RWPE1 (cell line): Measurements from ENCODE around the gene PLOD2.

Experiments
- CTCF ChIA-PET: fragments of 350-600 bp; sonication (Branson Sonifier 250); formaldehyde crosslinking; extraction: SDS; loops from one replicate; lab custom pipeline; 2021; lab: Yijun Ruan, JAX
- POLR2A ChIA-PET: fragments of 400-600 bp; formaldehyde crosslinking; extraction: SDS; loops from one replicate; lab custom pipeline; 2020; ENCODE audit warnings: antibody characterized with exemption; ENCODE audit not compliant: low non-redundant PET; lab: Yijun Ruan, JAX
- DNase-seq: peaks from one replicate; pipeline ENCODE4 v3.0.0; 2012; ENCODE audit warnings: low spot score
- H3K27ac ChIP-seq: fragments of 450-650 bp; 2 replicates; pipeline ENCODE4 v1.5.1; 2017
- CTCF ChIP-seq: fragments of 450-650 bp; conservative IDR thresholded peaks from 2 replicates; pipeline ENCODE4 v1.5.1; 2017; ENCODE audit warnings: low read depth, mild to moderate bottlenecking

The PLOD2 gene

GRCh38 chr3:146154316-146154715 lies 6.7 kb downstream of the PLOD2 start:
- TF ChIP-seq CTCF, result no peak
- POLR2A ChIA-PET, result no interaction called here
- H3K27ac ChIP-seq, result no peak overlapping the region
- CTCF ChIA-PET, result no interaction called here
- DNase-seq, result no peak

DNA sequence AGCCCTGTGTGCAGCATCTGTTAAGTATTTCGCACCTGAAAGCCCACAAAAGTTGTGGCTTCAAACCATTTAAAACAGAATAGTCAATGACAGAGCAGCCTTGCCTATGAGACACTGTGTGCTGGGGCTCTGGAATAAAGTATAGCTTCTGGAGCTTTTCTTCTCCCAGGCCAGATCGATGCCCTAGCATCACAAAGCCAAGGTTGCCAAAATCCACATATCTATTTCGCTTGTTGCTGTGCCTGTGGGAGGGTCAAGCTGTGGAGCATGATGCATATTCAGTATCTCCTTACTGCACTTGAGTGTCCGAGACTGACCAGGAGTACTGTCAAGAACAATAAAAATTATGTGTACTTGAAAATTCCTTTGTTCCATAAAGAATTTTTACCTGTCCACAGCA lies 7.6 kb downstream of the PLOD2 start:
- no peak for DNase-seq
- TF ChIP-seq CTCF, result no peak
- ChIA-PET POLR2A (no interaction called here), CTCF (interaction anchor here (0.6 to 0.7 kb wide), 2 partner anchors 88 to 215 kb away, joined by 3 read pairs; no protein-coding TSS in a partner anchor)
- no peak overlapping the region for H3K27ac ChIP-seq

- ChIA-PET CTCF (interaction anchor here (0.6 to 0.7 kb wide), 2 partner anchors 87 to 216 kb away, joined by 3 read pairs; no protein-coding TSS in a partner anchor), POLR2A (no interaction called here)
- DNase-seq, result no peak
- TF ChIP-seq CTCF, result no peak
- no peak overlapping the region for H3K27ac ChIP-seq
These were observed 8.2 kb downstream of the PLOD2 start for GRCh38 chr3:146152834-146153233.

- POLR2A ChIA-PET, result interaction anchor here (0.6 kb wide), 1 partner anchor 12 kb away, joined by 3 read pairs; no protein-coding TSS in a partner anchor
- CTCF ChIA-PET, result no interaction called here
- no peak; the same call in 1 of the 2 replicates for TF ChIP-seq CTCF
- no peak for DNase-seq
- H3K27ac ChIP-seq, result no peak overlapping the region
These were observed 12.5 kb downstream of the PLOD2 start for GRCh38 chr3:146148468-146148931.

- H3K27ac ChIP-seq, result no peak overlapping the region
- ChIA-PET CTCF (no interaction called here), POLR2A (no interaction called here)
- DNase-seq, result no peak
- no peak for TF ChIP-seq CTCF
These were observed 15.3 kb downstream of the PLOD2 start for GRCh38 chr3:146145642-146146041.

DNA sequence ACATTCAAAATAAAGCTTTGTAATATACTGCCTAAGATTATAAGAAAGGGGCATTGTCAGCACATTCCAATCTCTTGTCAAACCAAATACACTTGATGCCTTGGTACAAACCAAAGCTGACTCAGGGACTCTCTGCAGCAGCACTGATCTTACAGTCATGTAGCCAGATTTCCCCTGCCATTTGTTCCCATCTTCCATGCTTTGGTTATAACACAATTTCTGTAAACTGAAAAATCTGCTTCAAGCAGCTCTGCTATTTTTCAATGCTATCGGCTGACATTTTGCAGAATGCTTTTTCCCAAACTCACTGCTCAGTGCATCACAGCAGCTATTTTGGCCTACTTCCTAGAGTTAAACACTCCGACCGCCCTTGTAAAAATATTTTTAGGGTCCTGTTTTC lies 18.2 kb downstream of the PLOD2 start:
- DNase-seq, result no peak
- POLR2A ChIA-PET, result no interaction called here
- H3K27ac ChIP-seq, result no peak overlapping the region
- no peak for TF ChIP-seq CTCF
- CTCF ChIA-PET, result interaction anchor here (0.6 kb wide), 1 partner anchor 762 kb away, joined by 3 read pairs; no protein-coding TSS in a partner anchor
